ENCODE results near the gene ANKRD18B.
"Not testable (repeated sequence)": the region's sequence is repeated elsewhere in the genome, so short reads cannot be mapped to it uniquely, and the experiment has no call there.

The ANKRD18B gene

DNA sequence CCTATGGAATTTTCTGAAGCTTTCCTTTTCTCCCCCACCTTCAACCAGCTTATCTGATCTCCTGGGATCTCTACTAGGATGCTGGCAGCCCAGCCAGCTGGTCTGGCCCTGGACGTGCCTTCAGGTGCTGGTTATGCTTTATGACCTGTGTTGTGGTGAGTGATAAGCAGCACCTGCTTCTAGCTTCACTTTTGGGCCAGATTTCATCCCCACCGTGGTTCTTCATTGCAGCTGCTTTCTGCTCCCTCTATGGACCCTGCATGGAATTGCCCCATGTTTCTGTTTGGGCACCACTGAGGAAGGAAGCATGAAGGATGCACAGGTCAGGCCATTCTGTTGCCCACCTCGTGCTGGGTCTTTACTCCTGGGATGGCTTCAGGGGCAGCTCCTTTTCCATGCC is 80.2 kb downstream of the ANKRD18B start:
- H3K4me3 ChIP-seq (ENCODE audit: insufficient read depth, low read depth, low read length, poor library complexity, severe bottlenecking), result not testable (repeated sequence)

DNA sequence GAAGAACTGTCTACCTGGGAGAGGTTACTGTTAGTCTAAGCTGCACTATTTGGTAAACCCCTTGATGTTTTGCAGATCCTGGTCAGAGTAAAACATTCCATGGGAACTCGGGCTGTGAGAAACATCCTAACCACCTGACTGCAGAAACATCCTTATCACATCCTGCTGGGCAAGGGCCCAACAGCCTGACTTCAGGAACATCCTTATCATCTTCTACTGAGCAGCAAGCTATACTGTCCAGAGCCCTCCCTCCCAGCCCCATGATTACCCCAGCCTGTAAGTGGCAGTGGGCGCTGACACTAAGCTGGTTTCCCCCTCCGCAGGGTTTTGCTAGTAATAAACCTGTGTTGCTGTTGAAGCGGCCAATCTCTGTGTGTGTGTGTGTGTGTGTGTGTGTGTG is 80.9 kb downstream of the ANKRD18B start:
- not testable (repeated sequence) for H3K27me3 ChIP-seq (replicated peaks; ENCODE audit: control insufficient read depth, insufficient read depth, low read length, poor library complexity, severe bottlenecking); H3K4me1 ChIP-seq (ENCODE audit: control insufficient read depth, insufficient read depth, low read length, poor library complexity, severe bottlenecking); H3K9me3 ChIP-seq (ENCODE audit: control insufficient read depth, low read length); H3K36me3 ChIP-seq (ENCODE audit: control insufficient read depth, insufficient read depth, low read length); DNase-seq; H3K4me3 ChIP-seq (ENCODE audit: insufficient read depth, low read depth, low read length, poor library complexity, severe bottlenecking); H3K27ac ChIP-seq (ENCODE audit: insufficient read depth, low read length, poor library complexity, severe bottlenecking)

More for the DNA sequence above, 80.2 kb downstream of the ANKRD18B start:
- not testable (repeated sequence) for H3K4me1 ChIP-seq (ENCODE audit: control insufficient read depth, insufficient read depth, low read length, poor library complexity, severe bottlenecking); H3K9me3 ChIP-seq (ENCODE audit: control insufficient read depth, low read length); H3K36me3 ChIP-seq (ENCODE audit: control insufficient read depth, insufficient read depth, low read length); DNase-seq; H3K27me3 ChIP-seq (replicated peaks; ENCODE audit: control insufficient read depth, insufficient read depth, low read length, poor library complexity, severe bottlenecking); H3K27ac ChIP-seq (ENCODE audit: insufficient read depth, low read length, poor library complexity, severe bottlenecking)

DNA sequence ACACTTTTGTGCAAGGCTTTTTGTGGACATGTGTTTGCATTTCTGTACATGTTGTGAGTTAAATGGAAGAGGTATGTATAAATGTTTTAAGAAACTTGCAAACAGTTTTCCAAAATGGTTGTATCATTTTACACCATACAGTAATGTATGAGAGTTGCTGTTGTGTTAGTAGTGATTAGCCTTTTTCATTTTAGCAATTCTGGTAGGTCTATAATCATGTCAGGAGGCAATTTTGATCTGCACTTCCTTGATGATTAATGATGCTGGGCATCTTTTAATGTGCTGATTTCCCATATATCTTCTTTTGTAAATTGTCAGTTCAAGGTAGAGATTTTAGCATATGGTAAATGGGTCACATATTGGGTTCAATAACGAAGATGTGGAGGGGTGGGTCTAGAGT is 87.3 kb downstream of the ANKRD18B start:
- Histone ChIP-seq H3K9me3 (ENCODE audit: control insufficient read depth, low read length) (no peaks in the 10 kb centered on the region), H3K27ac (ENCODE audit: insufficient read depth, low read length, poor library complexity, severe bottlenecking) (no peak overlapping the region), H3K4me1 (ENCODE audit: control insufficient read depth, insufficient read depth, low read length, poor library complexity, severe bottlenecking) (no peaks in the 10 kb centered on the region), H3K36me3 (ENCODE audit: control insufficient read depth, insufficient read depth, low read length) (no peaks in the 10 kb centered on the region), H3K27me3 (replicated peaks; ENCODE audit: control insufficient read depth, insufficient read depth, low read length, poor library complexity, severe bottlenecking) (no peaks in the 10 kb centered on the region), H3K4me3 (ENCODE audit: insufficient read depth, low read depth, low read length, poor library complexity, severe bottlenecking) (no peak overlapping the region)
- DNase-seq, result no peak

DNA sequence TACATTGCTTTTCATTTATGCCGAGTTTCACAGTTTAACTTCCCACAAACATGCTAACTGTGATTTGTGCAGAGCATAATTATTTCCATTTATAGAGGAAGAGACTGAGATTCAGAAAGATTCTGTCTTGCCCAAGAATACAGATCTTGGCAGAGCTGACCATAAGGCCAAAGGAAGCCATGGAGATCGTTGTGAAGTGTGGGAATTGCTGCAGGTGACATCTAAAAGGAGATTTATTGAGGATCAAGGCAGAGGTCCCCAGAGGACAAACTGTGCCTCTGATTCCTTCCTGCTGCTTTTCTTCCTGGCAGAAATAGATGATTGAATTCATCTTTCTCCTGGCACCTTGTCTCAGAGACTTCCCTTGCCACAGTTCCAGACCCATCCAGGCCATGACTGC is 88.4 kb downstream of the ANKRD18B start:
- not testable (repeated sequence) for H3K27me3 ChIP-seq (replicated peaks; ENCODE audit: control insufficient read depth, insufficient read depth, low read length, poor library complexity, severe bottlenecking); DNase-seq; H3K4me3 ChIP-seq (ENCODE audit: insufficient read depth, low read depth, low read length, poor library complexity, severe bottlenecking); H3K4me1 ChIP-seq (ENCODE audit: control insufficient read depth, insufficient read depth, low read length, poor library complexity, severe bottlenecking); H3K27ac ChIP-seq (ENCODE audit: insufficient read depth, low read length, poor library complexity, severe bottlenecking); H3K36me3 ChIP-seq (ENCODE audit: control insufficient read depth, insufficient read depth, low read length); H3K9me3 ChIP-seq (ENCODE audit: control insufficient read depth, low read length)

DNA sequence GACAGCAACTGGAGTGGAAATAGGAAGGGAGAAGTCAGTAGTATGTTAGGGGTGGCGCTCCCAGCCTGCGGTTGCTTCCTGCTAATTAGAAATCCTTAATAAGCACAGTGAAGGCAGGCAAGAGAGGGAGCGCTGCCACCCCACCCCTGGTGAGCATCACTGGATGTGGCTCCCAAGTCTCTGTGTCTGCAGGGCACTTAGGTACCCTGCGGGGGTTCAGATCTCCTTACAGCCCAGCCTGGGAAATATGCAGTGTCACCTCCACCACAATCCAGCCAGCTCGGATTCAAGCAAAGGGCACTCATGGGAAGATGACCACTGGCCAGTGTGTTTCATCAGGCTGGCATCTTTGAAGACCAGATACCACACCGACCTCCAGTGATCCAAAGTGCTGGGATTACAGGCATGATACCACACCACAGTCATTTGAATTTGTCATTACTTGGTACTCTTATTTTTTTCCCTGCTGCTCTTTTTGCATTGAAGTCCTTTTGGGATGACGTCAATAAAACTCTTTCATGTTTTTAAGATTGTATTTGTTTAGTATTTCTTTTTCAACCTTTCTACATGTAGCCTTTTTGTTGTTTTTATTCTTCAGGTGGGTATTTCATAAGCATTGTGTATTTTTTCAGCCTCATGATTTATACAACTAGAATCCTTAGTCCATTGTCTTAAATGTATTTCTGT is 90.1 kb downstream of the ANKRD18B start:
- Histone ChIP-seq H3K36me3 (ENCODE audit: control insufficient read depth, insufficient read depth, low read length) (no peaks in the 10 kb centered on the region), H3K4me3 (ENCODE audit: insufficient read depth, low read depth, low read length, poor library complexity, severe bottlenecking) (no peak overlapping the region), H3K4me1 (ENCODE audit: control insufficient read depth, insufficient read depth, low read length, poor library complexity, severe bottlenecking) (no peaks in the 10 kb centered on the region), H3K27me3 (replicated peaks; ENCODE audit: control insufficient read depth, insufficient read depth, low read length, poor library complexity, severe bottlenecking) (no peaks in the 10 kb centered on the region), H3K27ac (ENCODE audit: insufficient read depth, low read length, poor library complexity, severe bottlenecking) (no peak overlapping the region), H3K9me3 (ENCODE audit: control insufficient read depth, low read length) (no peaks in the 10 kb centered on the region)
- no peak for DNase-seq

- DNase-seq; H3K4me3 ChIP-seq (ENCODE audit: insufficient read depth, low read depth, low read length, poor library complexity, severe bottlenecking); H3K27me3 ChIP-seq (replicated peaks; ENCODE audit: control insufficient read depth, insufficient read depth, low read length, poor library complexity, severe bottlenecking); H3K36me3 ChIP-seq (ENCODE audit: control insufficient read depth, insufficient read depth, low read length); H3K4me1 ChIP-seq (ENCODE audit: control insufficient read depth, insufficient read depth, low read length, poor library complexity, severe bottlenecking); H3K9me3 ChIP-seq (ENCODE audit: control insufficient read depth, low read length); H3K27ac ChIP-seq (ENCODE audit: insufficient read depth, low read length, poor library complexity, severe bottlenecking): not testable (repeated sequence)
These were observed 94.3 kb downstream of the ANKRD18B start for GRCh38 chr9:33618370-33618769.

DNA sequence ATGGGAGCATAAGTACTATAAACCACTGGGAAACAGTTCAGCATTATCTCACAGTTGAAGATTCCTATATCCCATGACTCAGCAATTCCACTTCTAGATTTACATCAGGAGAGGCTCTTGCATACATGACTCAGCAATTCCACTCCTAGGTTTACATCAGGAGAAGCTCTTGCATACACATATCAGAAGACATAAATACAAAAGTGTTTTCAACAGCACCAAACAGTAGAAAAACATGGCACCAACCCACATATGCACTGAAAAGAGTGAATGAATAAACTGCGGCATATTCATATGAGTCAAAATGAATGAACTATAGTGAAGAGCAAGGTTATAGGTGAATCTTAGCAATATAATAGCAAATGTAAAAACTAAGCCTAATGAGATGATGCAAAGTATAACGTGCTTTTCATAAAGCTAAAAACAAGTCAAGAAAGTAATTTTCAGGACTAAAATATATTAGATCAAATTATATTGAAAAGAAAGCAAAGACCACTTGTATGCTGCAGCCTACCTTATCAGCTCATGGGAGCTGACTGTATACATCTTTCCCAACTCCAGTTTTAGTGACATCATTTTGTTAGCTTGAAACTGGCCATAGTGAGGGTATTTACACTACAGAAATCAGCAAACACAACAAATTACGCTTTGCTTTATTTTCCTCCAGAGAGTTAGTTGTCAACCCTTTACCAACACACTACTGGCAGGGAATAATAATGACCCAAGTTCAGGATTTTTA is 95.8 kb downstream of the ANKRD18B start:
- Histone ChIP-seq H3K4me3 (ENCODE audit: insufficient read depth, low read depth, low read length, poor library complexity, severe bottlenecking) (no peak overlapping the region), H3K9me3 (ENCODE audit: control insufficient read depth, low read length) (no peaks in the 10 kb centered on the region), H3K4me1 (ENCODE audit: control insufficient read depth, insufficient read depth, low read length, poor library complexity, severe bottlenecking) (peaks cover 3% of the 10 kb centered on the region), H3K36me3 (ENCODE audit: control insufficient read depth, insufficient read depth, low read length) (no peaks in the 10 kb centered on the region), H3K27me3 (replicated peaks; ENCODE audit: control insufficient read depth, insufficient read depth, low read length, poor library complexity, severe bottlenecking) (no peaks in the 10 kb centered on the region), H3K27ac (ENCODE audit: insufficient read depth, low read length, poor library complexity, severe bottlenecking) (no peak overlapping the region)
- no peak for DNase-seq

- H3K27me3 ChIP-seq (replicated peaks; ENCODE audit: control insufficient read depth, insufficient read depth, low read length, poor library complexity, severe bottlenecking), result no peaks in the 10 kb centered on the region
- H3K4me3 ChIP-seq (ENCODE audit: insufficient read depth, low read depth, low read length, poor library complexity, severe bottlenecking), result no peak overlapping the region
- H3K27ac ChIP-seq (ENCODE audit: insufficient read depth, low read length, poor library complexity, severe bottlenecking), result no peak overlapping the region
- no peak for DNase-seq
- H3K4me1 ChIP-seq (ENCODE audit: control insufficient read depth, insufficient read depth, low read length, poor library complexity, severe bottlenecking), result peaks cover 3% of the 10 kb centered on the region
- no peaks in the 10 kb centered on the region for H3K36me3 ChIP-seq (ENCODE audit: control insufficient read depth, insufficient read depth, low read length)
- no peaks in the 10 kb centered on the region for H3K9me3 ChIP-seq (ENCODE audit: control insufficient read depth, low read length)
These were observed 96.8 kb downstream of the ANKRD18B start for GRCh38 chr9:33620738-33621439.
